ENCODE data around the gene CFC1B.
"Not testable (repeated sequence)": the region's sequence is repeated elsewhere in the genome, so short reads cannot be mapped to it uniquely, and the experiment has no call there.

CFC1B gene

GRCh38 chr2:130520992-130521391, at the start of gene CFC1B:
CFC1B (plus strand) TSS chr2:130521222; CDS start chr2:130521485, 263 bp downstream.
- H3K36me3 Mint-ChIP-seq; DNase-seq (ENCODE audit: low spot score in 2 of 2); H3K9me3 Mint-ChIP-seq; H3K27me3 Mint-ChIP-seq; ATAC-seq (ENCODE audit: low read depth); H3K27ac Mint-ChIP-seq; H3K4me1 Mint-ChIP-seq; H3K4me3 Mint-ChIP-seq: not testable (repeated sequence)

GRCh38 chr2:130491073-130491472, 29.9 kb upstream of the CFC1B start:
- H3K9me3 Mint-ChIP-seq; H3K4me3 Mint-ChIP-seq; H3K27ac Mint-ChIP-seq; DNase-seq (ENCODE audit: low spot score in 2 of 2); ATAC-seq (ENCODE audit: low read depth); H3K4me1 Mint-ChIP-seq; H3K27me3 Mint-ChIP-seq; H3K36me3 Mint-ChIP-seq: not testable (repeated sequence)

- not testable (repeated sequence) for H3K27me3 Mint-ChIP-seq; H3K4me1 Mint-ChIP-seq; H3K36me3 Mint-ChIP-seq; H3K4me3 Mint-ChIP-seq; DNase-seq (ENCODE audit: low spot score in 2 of 2); H3K9me3 Mint-ChIP-seq; ATAC-seq (ENCODE audit: low read depth); H3K27ac Mint-ChIP-seq
Observed at GRCh38 chr2:130509228-130509627, 11.8 kb upstream of the CFC1B start, which contains the start of gene POTEI. POTEI (minus strand) TSS chr2:130509328; CDS start chr2:130509235, 93 bp downstream.

GRCh38 chr2:130510807-130511746, 9.9 kb upstream of the CFC1B start:
- H3K4me3 Mint-ChIP-seq; H3K27me3 Mint-ChIP-seq; DNase-seq (ENCODE audit: low spot score in 2 of 2); H3K4me1 Mint-ChIP-seq; H3K36me3 Mint-ChIP-seq; H3K9me3 Mint-ChIP-seq; H3K27ac Mint-ChIP-seq; ATAC-seq (ENCODE audit: low read depth): not testable (repeated sequence)

- not testable (repeated sequence) for DNase-seq (ENCODE audit: low spot score in 2 of 2); H3K9me3 Mint-ChIP-seq; H3K4me1 Mint-ChIP-seq; H3K27me3 Mint-ChIP-seq; H3K36me3 Mint-ChIP-seq; ATAC-seq (ENCODE audit: low read depth); H3K27ac Mint-ChIP-seq; H3K4me3 Mint-ChIP-seq
Observed at GRCh38 chr2:130511747-130512451, 9.1 kb upstream of the CFC1B start.

- not testable (repeated sequence) for H3K36me3 Mint-ChIP-seq; H3K4me1 Mint-ChIP-seq; H3K4me3 Mint-ChIP-seq; H3K27me3 Mint-ChIP-seq; ATAC-seq (ENCODE audit: low read depth); H3K27ac Mint-ChIP-seq; DNase-seq (ENCODE audit: low spot score in 2 of 2); H3K9me3 Mint-ChIP-seq
Observed at GRCh38 chr2:130518516-130519106, 2.4 kb upstream of the CFC1B start.

GRCh38 chr2:130522390-130522789, 1.4 kb downstream of the CFC1B start:
- H3K27me3 Mint-ChIP-seq; H3K27ac Mint-ChIP-seq; H3K4me3 Mint-ChIP-seq; ATAC-seq (ENCODE audit: low read depth); H3K36me3 Mint-ChIP-seq; DNase-seq (ENCODE audit: low spot score in 2 of 2); H3K4me1 Mint-ChIP-seq; H3K9me3 Mint-ChIP-seq: not testable (repeated sequence)

- not testable (repeated sequence) for H3K36me3 Mint-ChIP-seq; DNase-seq (ENCODE audit: low spot score in 2 of 2); H3K4me1 Mint-ChIP-seq; H3K4me3 Mint-ChIP-seq; H3K27me3 Mint-ChIP-seq; H3K9me3 Mint-ChIP-seq; ATAC-seq (ENCODE audit: low read depth); H3K27ac Mint-ChIP-seq
Observed at GRCh38 chr2:130527365-130527967, 6.4 kb downstream of the CFC1B start.

GRCh38 chr2:130529545-130529944, 8.5 kb downstream of the CFC1B start:
- ATAC-seq (ENCODE audit: low read depth); H3K9me3 Mint-ChIP-seq; H3K27me3 Mint-ChIP-seq; H3K36me3 Mint-ChIP-seq; H3K4me3 Mint-ChIP-seq; DNase-seq (ENCODE audit: low spot score in 2 of 2); H3K4me1 Mint-ChIP-seq; H3K27ac Mint-ChIP-seq: not testable (repeated sequence)

- not testable (repeated sequence) for ATAC-seq (ENCODE audit: low read depth); H3K4me3 Mint-ChIP-seq; H3K27me3 Mint-ChIP-seq; H3K27ac Mint-ChIP-seq; DNase-seq (ENCODE audit: low spot score in 2 of 2); H3K9me3 Mint-ChIP-seq; H3K4me1 Mint-ChIP-seq; H3K36me3 Mint-ChIP-seq
Observed at GRCh38 chr2:130530212-130530611, 9.2 kb downstream of the CFC1B start.

- H3K4me3 Mint-ChIP-seq; H3K27me3 Mint-ChIP-seq; H3K4me1 Mint-ChIP-seq; H3K36me3 Mint-ChIP-seq; H3K9me3 Mint-ChIP-seq; H3K27ac Mint-ChIP-seq; ATAC-seq (ENCODE audit: low read depth); DNase-seq (ENCODE audit: low spot score in 2 of 2): not testable (repeated sequence)
Observed at GRCh38 chr2:130531225-130531624, 10.2 kb downstream of the CFC1B start.

GRCh38 chr2:130531672-130532071, 10.7 kb downstream of the CFC1B start:
- ATAC-seq (ENCODE audit: low read depth); H3K9me3 Mint-ChIP-seq; H3K27me3 Mint-ChIP-seq; H3K36me3 Mint-ChIP-seq; H3K4me1 Mint-ChIP-seq; H3K4me3 Mint-ChIP-seq; H3K27ac Mint-ChIP-seq; DNase-seq (ENCODE audit: low spot score in 2 of 2): not testable (repeated sequence)

GRCh38 chr2:130536654-130537053, 15.6 kb downstream of the CFC1B start:
- not testable (repeated sequence) for H3K4me3 Mint-ChIP-seq

GRCh38 chr2:130538271-130538670, 17.2 kb downstream of the CFC1B start:
- not testable (repeated sequence) for H3K27me3 Mint-ChIP-seq; H3K36me3 Mint-ChIP-seq; DNase-seq (ENCODE audit: low spot score in 2 of 2); H3K9me3 Mint-ChIP-seq; H3K27ac Mint-ChIP-seq; ATAC-seq (ENCODE audit: low read depth); H3K4me1 Mint-ChIP-seq; H3K4me3 Mint-ChIP-seq

More at GRCh38 chr2:130536654-130537053, 15.6 kb downstream of the CFC1B start:
- not testable (repeated sequence) for H3K27me3 Mint-ChIP-seq; H3K4me1 Mint-ChIP-seq; H3K9me3 Mint-ChIP-seq; H3K27ac Mint-ChIP-seq; H3K36me3 Mint-ChIP-seq; DNase-seq (ENCODE audit: low spot score in 2 of 2); ATAC-seq (ENCODE audit: low read depth)

Data from memory B cell (primary cell).